GM19351 (cell line): Measurements from ENCODE around the gene AKT1S1.
"Not testable (repeated sequence)": the region's sequence is repeated elsewhere in the genome, so short reads cannot be mapped to it uniquely, and the experiment has no call there.

Source experiments
- ATAC-seq: cut with Tn5 transposase; IDR thresholded peaks from one replicate; pipeline ENCODE4 v1.9.1; 2021; ENCODE audit warnings: mild to moderate bottlenecking, moderate library complexity; ENCODE audit not compliant: unreplicated experiment

The AKT1S1 gene

DNA sequence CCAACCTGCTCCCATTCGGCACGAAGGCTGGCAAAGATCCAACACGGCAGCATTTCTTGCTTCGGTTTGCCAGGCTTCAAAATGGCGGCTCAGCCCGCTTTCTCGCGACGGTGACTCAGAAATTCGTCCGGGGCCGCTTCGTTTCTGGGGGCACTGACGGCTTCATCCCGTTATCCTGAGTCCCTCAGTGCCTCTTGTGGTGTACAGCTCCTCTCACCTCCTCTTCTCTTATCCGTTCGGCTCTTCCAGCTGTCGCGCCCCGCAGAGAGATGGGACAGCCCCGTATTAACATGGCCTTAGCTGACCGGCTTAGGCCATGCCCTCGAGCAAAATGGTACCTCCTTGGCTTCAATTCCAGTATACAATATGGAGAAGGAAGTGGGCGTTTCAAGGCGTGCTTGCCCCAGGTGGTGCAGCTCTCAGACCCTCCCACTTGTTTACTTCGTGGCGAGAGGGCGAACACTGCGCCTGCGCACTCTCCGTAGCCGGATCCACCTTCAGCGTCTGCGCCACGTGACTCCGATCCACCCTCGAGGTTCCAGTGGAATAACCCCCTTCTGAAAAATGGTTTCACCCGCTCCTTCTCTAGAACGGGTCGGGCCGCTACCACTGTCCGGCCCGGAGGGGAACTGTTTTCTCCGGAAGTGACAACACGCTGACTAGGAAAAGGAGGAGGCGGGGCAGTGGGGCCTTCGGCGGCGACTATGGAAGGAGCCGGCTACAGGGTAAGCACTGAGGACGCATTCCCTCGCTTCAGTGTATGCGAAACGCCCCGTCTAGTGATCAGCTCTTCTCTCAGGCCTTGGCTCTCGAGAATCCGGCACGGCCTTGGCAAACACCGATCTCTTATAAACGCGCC is at the start of gene AKT1S1, which contains the start of gene TBC1D17:
Gene AKT1S1 (minus strand): TSS at position 336 of the 859 bp plus-strand sequence. CDS start 4,060 bp downstream, outside the sequence.
Gene TBC1D17 (plus strand): TSS at position 683 of the 859 bp plus-strand sequence. CDS start 22 bp downstream, at position 705.
- ATAC-seq, result peak; percentile 50

- no peak for ATAC-seq
Measured at GRCh38 chr19:49926515-49926914, 49.4 kb upstream of the AKT1S1 start.

DNA sequence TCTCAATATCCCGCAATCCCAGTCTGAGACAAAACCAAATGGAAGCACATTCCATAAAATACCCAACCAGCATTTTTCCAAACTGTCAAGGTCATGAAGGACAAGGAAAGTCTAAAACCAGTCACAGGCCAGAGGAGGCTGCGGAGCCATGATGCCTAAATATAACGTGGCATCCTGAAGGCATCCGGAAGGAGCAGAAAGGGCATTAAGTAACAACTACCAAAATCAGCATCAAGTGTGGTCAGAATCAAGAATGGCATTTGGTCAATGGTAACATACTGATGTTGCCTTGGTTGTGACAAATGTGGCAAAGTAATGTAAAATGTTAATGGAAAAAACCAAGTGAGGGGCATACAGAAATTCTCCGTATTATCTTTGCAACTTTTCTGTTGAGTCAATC is 48.3 kb upstream of the AKT1S1 start:
- no peak for ATAC-seq

DNA sequence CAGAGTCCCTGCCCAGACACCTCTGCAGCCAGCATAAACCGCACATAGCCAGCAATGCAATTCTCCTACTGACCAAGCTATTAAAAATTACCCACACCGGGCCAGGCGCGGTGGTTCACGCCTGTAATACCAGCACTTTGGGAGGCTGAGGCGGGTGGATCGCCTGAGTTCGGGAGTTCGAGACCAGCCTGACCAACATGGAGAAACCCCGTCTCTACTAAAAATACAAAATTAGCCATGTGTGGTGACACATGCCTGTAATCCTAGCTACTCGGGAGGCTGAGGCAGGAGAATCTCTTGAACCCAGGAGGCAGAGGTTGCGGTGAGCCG is 47.7 kb upstream of the AKT1S1 start:
- not testable (repeated sequence) for ATAC-seq

GRCh38 chr19:49924004-49924880 is 47.1 kb upstream of the AKT1S1 start:
- ATAC-seq, result no peak

GRCh38 chr19:49923055-49924003 is 46.2 kb upstream of the AKT1S1 start:
- no peak for ATAC-seq

- no peak for ATAC-seq
Measured at GRCh38 chr19:49921871-49922795, 45.0 kb upstream of the AKT1S1 start.

- ATAC-seq, result no peak
Measured at GRCh38 chr19:49920624-49921363, 43.6 kb upstream of the AKT1S1 start.

- ATAC-seq, result no peak
Measured at GRCh38 chr19:49918089-49918488, 40.9 kb upstream of the AKT1S1 start.

- no peak for ATAC-seq
Measured at GRCh38 chr19:49916839-49917733, 39.9 kb upstream of the AKT1S1 start.

DNA sequence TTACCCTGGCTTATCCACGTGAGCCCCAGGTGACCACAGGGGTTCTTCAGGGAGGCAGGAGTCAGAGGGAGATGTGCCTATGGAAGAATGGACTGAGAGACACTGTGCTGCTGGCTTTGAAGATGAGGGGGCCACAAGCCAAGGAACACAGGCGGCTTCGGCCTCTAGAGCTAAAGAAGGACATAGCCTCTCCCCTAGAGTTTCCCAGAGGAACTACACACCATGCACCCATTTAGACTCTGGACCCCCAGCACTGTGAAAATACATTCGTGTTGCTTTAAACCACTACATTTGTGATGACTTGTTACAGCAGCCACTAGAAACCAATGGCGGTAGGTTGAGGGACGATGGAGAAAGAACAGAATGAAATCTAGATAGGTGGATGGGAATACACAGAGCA is 38.1 kb upstream of the AKT1S1 start:
- ATAC-seq, result no peak

GRCh38 chr19:49913720-49914119 is 36.6 kb upstream of the AKT1S1 start:
- ATAC-seq, result no peak

DNA sequence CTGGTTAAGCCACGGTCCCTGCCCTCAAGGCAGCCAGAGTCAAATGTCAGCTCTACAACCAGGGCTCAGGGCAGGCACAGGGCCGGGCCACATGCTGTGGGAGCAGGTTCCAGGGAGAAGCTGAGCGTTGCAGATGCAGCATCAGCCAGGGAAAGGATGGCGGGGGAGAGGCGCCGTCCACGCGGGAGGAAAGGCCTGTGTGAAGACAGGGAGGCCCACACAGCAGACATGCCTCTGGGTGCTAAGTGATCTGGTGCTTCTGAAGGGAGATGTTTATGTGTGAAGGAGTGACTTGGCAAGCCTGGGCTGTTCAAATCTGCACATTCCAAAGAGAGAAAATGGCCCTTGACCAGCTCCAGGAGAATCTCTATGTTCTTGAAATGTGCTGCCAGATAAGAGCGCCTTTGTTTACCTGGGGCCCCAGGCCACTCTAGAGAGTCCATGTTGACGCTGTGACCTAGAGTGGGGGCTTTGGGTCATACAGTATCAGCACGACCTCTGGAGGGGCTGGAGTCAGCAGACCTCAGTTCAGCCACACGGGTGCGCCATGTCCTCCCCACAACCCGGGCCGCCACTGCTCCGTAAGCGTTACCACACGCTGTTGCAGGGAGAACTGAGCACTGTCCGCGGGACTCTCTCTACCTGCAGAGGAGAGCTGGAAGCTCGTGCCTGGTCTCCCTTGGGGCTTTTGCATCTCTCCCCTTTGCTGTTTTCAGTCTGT is 36.0 kb upstream of the AKT1S1 start:
- no peak for ATAC-seq

- no peak for ATAC-seq
Measured at GRCh38 chr19:49911381-49912145, 34.4 kb upstream of the AKT1S1 start.

DNA sequence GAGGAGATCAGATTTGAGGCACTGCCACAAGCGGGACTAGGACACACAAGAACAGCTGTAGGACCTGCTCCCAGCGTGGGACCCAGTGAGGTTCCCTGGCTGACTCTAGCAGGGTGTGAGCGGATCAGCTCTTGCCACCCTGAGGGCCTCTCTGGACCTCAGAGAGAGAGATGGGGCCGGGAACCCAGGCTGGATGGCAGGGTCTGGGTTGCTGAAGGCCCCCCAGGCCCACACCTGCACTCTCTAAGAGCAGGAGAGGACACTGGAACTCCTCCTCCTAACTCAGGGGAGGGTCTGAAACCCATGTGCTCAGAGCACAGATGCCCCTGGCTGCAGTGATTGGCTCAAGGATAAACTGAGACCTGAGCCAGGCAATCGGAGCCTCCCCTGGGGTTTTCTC is 33.0 kb upstream of the AKT1S1 start:
- ATAC-seq, result no peak
